NT2/D1 (cell line): ENCODE results near the gene ZFR2.

Experiments
- DNase-seq: peaks from one replicate; pipeline ENCODE4 v3.0.0-alpha.2; 2011; ENCODE audit warnings: low read depth, low spot score
- H3K27me3 ChIP-seq: 2 replicates; pipeline ENCODE4 v1.6.0; 2011; ENCODE audit warnings: mild to moderate bottlenecking; ENCODE audit not compliant: insufficient read length, insufficient read depth
- H3K36me3 ChIP-seq: 2 replicates; pipeline ENCODE4 v1.6.1; 2011; ENCODE audit warnings: mild to moderate bottlenecking, low read length, mixed read lengths; ENCODE audit not compliant: insufficient read depth, insufficient read length
- H3K4me1 ChIP-seq: 2 replicates; pipeline ENCODE4 v1.5.1; 2011; ENCODE audit not compliant: insufficient read depth, insufficient read length
- H3K4me3 ChIP-seq: 2 replicates; pipeline ENCODE4 v1.5.1; 2011; ENCODE audit warnings: low read depth; ENCODE audit not compliant: insufficient read length
- H3K9ac ChIP-seq: 2 replicates; pipeline ENCODE4 v1.6.0; 2011; ENCODE audit warnings: low read depth; ENCODE audit not compliant: insufficient read length
- H3K9me3 ChIP-seq: 2 replicates; pipeline ENCODE4 v1.5.1; 2011; ENCODE audit warnings: mild to moderate bottlenecking, low read length; ENCODE audit not compliant: insufficient read depth
- SUZ12 ChIP-seq: IDR thresholded peaks from 2 replicates; pipeline ENCODE4 v1.6.1; 2011; ENCODE audit not compliant: insufficient read length, insufficient read depth; ENCODE audit errors: extremely low read depth
- YY1 ChIP-seq: IDR thresholded peaks from 2 replicates; pipeline ENCODE4 v1.6.1; 2011; ENCODE audit not compliant: insufficient read length, insufficient read depth
- ZNF274 ChIP-seq: IDR thresholded peaks from 2 replicates; pipeline ENCODE4 v1.6.1; 2011; ENCODE audit warnings: mild to moderate bottlenecking, low read depth, low read length

The ZFR2 gene

GRCh38 chr19:3834349-3835054 lies 34.3 kb downstream of the ZFR2 start:
- DNase-seq = no peak
- Histone ChIP-seq H3K27me3 (no peaks in the 10 kb centered on the region), H3K9ac (no peak overlapping the region), H3K4me1 (peaks cover 13% of the 10 kb centered on the region), H3K4me3 (no peak overlapping the region), H3K36me3 (no peaks in the 10 kb centered on the region), H3K9me3 (peaks cover 10% of the 10 kb centered on the region; the same call in 1 of the 2 replicates)
- TF ChIP-seq ZNF274 = no peak

GRCh38 chr19:3833578-3834348 lies 35.1 kb downstream of the ZFR2 start:
- Histone ChIP-seq H3K4me3 (no peak overlapping the region), H3K36me3 (no peaks in the 10 kb centered on the region), H3K4me1 (peaks cover 13% of the 10 kb centered on the region), H3K27me3 (no peaks in the 10 kb centered on the region), H3K9ac (peak overlapping the region; percentile 36), H3K9me3 (peaks cover 10% of the 10 kb centered on the region; the same call in 1 of the 2 replicates)
- DNase-seq = no peak
- TF ChIP-seq ZNF274 (no peak), SUZ12 (no peak), YY1 (no peak)

GRCh38 chr19:3832001-3832400 lies 36.8 kb downstream of the ZFR2 start:
- H3K9ac ChIP-seq = no peak overlapping the region
- no peak for DNase-seq
- H3K9me3 ChIP-seq = no peaks in the 10 kb centered on the region
- no peaks in the 10 kb centered on the region for H3K36me3 ChIP-seq
- TF ChIP-seq YY1 (no peak), SUZ12 (no peak), ZNF274 (no peak)
- no peaks in the 10 kb centered on the region for H3K27me3 ChIP-seq
- no peak overlapping the region for H3K4me3 ChIP-seq
- H3K4me1 ChIP-seq = peaks cover 13% of the 10 kb centered on the region

GRCh38 chr19:3831601-3832000 lies 37.2 kb downstream of the ZFR2 start:
- no peak for DNase-seq
- Histone ChIP-seq H3K9ac (no peak overlapping the region), H3K9me3 (no peaks in the 10 kb centered on the region), H3K36me3 (no peaks in the 10 kb centered on the region), H3K4me3 (no peak overlapping the region), H3K27me3 (no peaks in the 10 kb centered on the region), H3K4me1 (peaks cover 13% of the 10 kb centered on the region)
- TF ChIP-seq YY1 = no peak
- TF ChIP-seq ZNF274 = no peak
- TF ChIP-seq SUZ12 = no peak

GRCh38 chr19:3830621-3831589 lies 37.9 kb downstream of the ZFR2 start:
- no peaks in the 10 kb centered on the region for H3K9me3 ChIP-seq
- H3K4me3 ChIP-seq = no peak overlapping the region
- no peak overlapping the region for H3K9ac ChIP-seq
- TF ChIP-seq SUZ12 = no peak
- no peak for TF ChIP-seq YY1
- TF ChIP-seq ZNF274 = no peak
- peaks cover 15% of the 10 kb centered on the region for H3K4me1 ChIP-seq
- H3K27me3 ChIP-seq = no peaks in the 10 kb centered on the region
- no peaks in the 10 kb centered on the region for H3K36me3 ChIP-seq
- no peak for DNase-seq

GRCh38 chr19:3827306-3827705 lies 41.5 kb downstream of the ZFR2 start:
- Histone ChIP-seq H3K4me3 (no peak overlapping the region), H3K27me3 (no peaks in the 10 kb centered on the region), H3K4me1 (peaks cover 18% of the 10 kb centered on the region), H3K36me3 (no peaks in the 10 kb centered on the region), H3K9ac (no peak overlapping the region), H3K9me3 (no peaks in the 10 kb centered on the region)
- DNase-seq = no peak
- no peak for TF ChIP-seq SUZ12

GRCh38 chr19:3826163-3826562 lies 42.7 kb downstream of the ZFR2 start:
- Histone ChIP-seq H3K9me3 (no peaks in the 10 kb centered on the region), H3K4me1 (peaks cover 12% of the 10 kb centered on the region), H3K9ac (no peak overlapping the region), H3K27me3 (peaks cover 2% of the 10 kb centered on the region), H3K4me3 (no peak overlapping the region), H3K36me3 (no peaks in the 10 kb centered on the region)
- TF ChIP-seq SUZ12 (no peak), ZNF274 (no peak), YY1 (no peak)
- DNase-seq = no peak
